Mesenchymal stem cell (in vitro differentiated cells and primary cell): ENCODE measurements around the gene TFDP1.
"Not testable (repeated sequence)": the region's sequence is repeated elsewhere in the genome, so short reads cannot be mapped to it uniquely, and the experiment has no call there.

Source experiments
- DNase-seq: peaks from one replicate; pipeline ENCODE4 v3.0.0-alpha.2; 2013
- H2AFZ ChIP-seq: one replicate; pipeline ENCODE4 v1.6.1; 2013; ENCODE audit warnings: low read depth, mild to moderate bottlenecking, control low read depth, inconsistent platforms, low read length, moderate library complexity
- H2AK5ac ChIP-seq: 2 replicates; pipeline ENCODE4 v1.6.1; 2013; ENCODE audit warnings: low read length, moderate library complexity, mild to moderate bottlenecking, inconsistent platforms; ENCODE audit not compliant: severe bottlenecking
- H2BK120ac ChIP-seq: one replicate; pipeline ENCODE4 v1.6.1; 2013; ENCODE audit warnings: low read depth, mild to moderate bottlenecking, inconsistent platforms, low read length, moderate library complexity
- H2BK12ac ChIP-seq, 2 experiments: one replicate each; pipeline ENCODE4 v1.6.1; 2013; ENCODE audit warnings: inconsistent platforms in 2 of 2, low read length in 2 of 2, mild to moderate bottlenecking in 2 of 2, moderate library complexity in 2 of 2, control low read depth in 1 of 2
- H2BK15ac ChIP-seq: one replicate; pipeline ENCODE4 v1.6.1; 2013; ENCODE audit warnings: mild to moderate bottlenecking, low read depth, inconsistent platforms; ENCODE audit not compliant: poor library complexity, severe bottlenecking
- H2BK5ac ChIP-seq: 2 replicates; pipeline ENCODE4 v1.6.1; 2013; ENCODE audit warnings: low read depth, mild to moderate bottlenecking, low read length, control low read depth, inconsistent platforms; ENCODE audit not compliant: poor library complexity, severe bottlenecking
- H3K14ac ChIP-seq, 2 experiments: one replicate each; pipeline ENCODE4 v1.6.1; 2013; ENCODE audit warnings: inconsistent platforms in 2 of 2, low read length in 2 of 2, control low read depth in 1 of 2, mild to moderate bottlenecking in 1 of 2, moderate library complexity in 1 of 2
- H3K18ac ChIP-seq, 2 experiments: one replicate each; pipeline ENCODE4 v1.6.1; 2013; ENCODE audit warnings: inconsistent platforms in 2 of 2, low read length in 2 of 2, control low read depth in 1 of 2, low read depth in 1 of 2, mild to moderate bottlenecking in 1 of 2
- H3K23ac ChIP-seq, 2 experiments: one replicate each; pipeline ENCODE4 v1.6.1; 2013; ENCODE audit warnings: inconsistent platforms in 2 of 2, low read length in 2 of 2, mild to moderate bottlenecking in 2 of 2, moderate library complexity in 2 of 2, control low read depth in 1 of 2
- H3K27ac ChIP-seq: 2 replicates; pipeline ENCODE4 v1.5.1; 2013; ENCODE audit warnings: mild to moderate bottlenecking, moderate library complexity, low read length, control low read depth, inconsistent platforms; ENCODE audit not compliant: poor library complexity, severe bottlenecking
- H3K27me3 ChIP-seq, 2 experiments: 2 replicates each; pipeline versions ENCODE4 v1.6.1 to v1.7.0; 2013; ENCODE audit warnings: low read length in 2 of 2, mild to moderate bottlenecking in 2 of 2, moderate library complexity in 2 of 2, control low read depth in 1 of 2, inconsistent platforms in 1 of 2; ENCODE audit not compliant: control insufficient read depth in 1 of 2, insufficient read depth in 1 of 2
- H3K36me3 ChIP-seq, 2 experiments: 2 replicates each; pipeline versions ENCODE4 v1.6.1 to v1.7.0; 2013; ENCODE audit warnings: low read length in 2 of 2, control low read depth in 1 of 2, inconsistent platforms in 1 of 2, low read depth in 1 of 2, mild to moderate bottlenecking in 1 of 2; ENCODE audit not compliant: insufficient read depth in 2 of 2, control insufficient read depth in 1 of 2
- H3K4ac ChIP-seq, 2 experiments: one replicate each; pipeline ENCODE4 v1.6.1; 2013; ENCODE audit warnings: inconsistent platforms in 2 of 2, low read length in 2 of 2, mild to moderate bottlenecking in 2 of 2, moderate library complexity in 2 of 2, control low read depth in 1 of 2, low read depth in 1 of 2
- H3K4me1 ChIP-seq: 2 replicates; pipeline ENCODE4 v1.6.1; 2013; ENCODE audit warnings: low read depth, low read length, control low read depth; ENCODE audit not compliant: control insufficient read depth, insufficient read depth
- H3K4me2 ChIP-seq: 2 replicates; pipeline ENCODE4 v1.6.1; 2013; ENCODE audit warnings: low read length, mild to moderate bottlenecking, inconsistent platforms; ENCODE audit not compliant: poor library complexity, severe bottlenecking
- H3K4me3 ChIP-seq, 2 experiments: 2 replicates each; pipeline versions ENCODE4 v1.5.1 to v1.7.0; 2013; ENCODE audit warnings: low read length in 2 of 2, mild to moderate bottlenecking in 2 of 2, control low read depth in 1 of 2, low read depth in 1 of 2; ENCODE audit not compliant: insufficient read depth in 1 of 2
- H3K79me1 ChIP-seq: replicated peaks from 2 replicates; pipeline ENCODE4 v1.6.1; 2013; ENCODE audit warnings: mild to moderate bottlenecking, control low read depth, low read length, inconsistent platforms; ENCODE audit not compliant: poor library complexity, severe bottlenecking
- H3K9ac ChIP-seq: 2 replicates; pipeline ENCODE4 v1.7.0; 2013; ENCODE audit warnings: mild to moderate bottlenecking, low read length, moderate library complexity
- H3K9me3 ChIP-seq: 2 replicates; pipeline ENCODE4 v1.7.0; 2013; ENCODE audit warnings: mild to moderate bottlenecking, low read length; ENCODE audit not compliant: control insufficient read depth
- H4K8ac ChIP-seq: one replicate; pipeline ENCODE4 v1.6.1; 2013; ENCODE audit warnings: inconsistent platforms, mild to moderate bottlenecking, low read length, moderate library complexity
- H4K91ac ChIP-seq: one replicate; pipeline ENCODE4 v1.6.1; 2013; ENCODE audit warnings: mild to moderate bottlenecking, low read length, inconsistent platforms
- WGBS: methylation state at CpG from one replicate; pipeline ENCODE4 v1.1.7; 2013; ENCODE audit warnings: mixed read lengths; 5-methylcytosine and 5-hydroxymethylcytosine counted together

TFDP1 gene

GRCh38 chr13:113591750-113592149 is 7.2 kb downstream of the TFDP1 start:
- H2BK120ac ChIP-seq: no peak overlapping the region
- no peak overlapping the region for H2AK5ac ChIP-seq
- peaks cover 9% of the 10 kb centered on the region for H3K4me1 ChIP-seq
- DNase-seq: no peak
- no peak overlapping the region for H2BK5ac ChIP-seq
- no peak overlapping the region for H2BK15ac ChIP-seq
- H3K18ac ChIP-seq: no peak overlapping the region
- H3K4ac ChIP-seq: no peak overlapping the region
- peaks cover 44 to 68% of the 10 kb centered on the region in 2 experiments for H3K36me3 ChIP-seq
- no peak overlapping the region for H3K9ac ChIP-seq
- no peak overlapping the region for H2AFZ ChIP-seq
- H3K4me3 ChIP-seq: no peak overlapping the region
- H3K27ac ChIP-seq: no peak overlapping the region
- no peaks in the 10 kb centered on the region for H3K27me3 ChIP-seq
- no peaks in the 10 kb centered on the region for H3K9me3 ChIP-seq
- H3K14ac ChIP-seq: no peak overlapping the region
- no peak overlapping the region for H3K4me2 ChIP-seq
- WGBS: 97% methylated on average over 11 of the region's 11 CpGs
- H4K91ac ChIP-seq: no peak overlapping the region
- H4K8ac ChIP-seq: no peak overlapping the region
- H3K79me1 ChIP-seq: peaks cover 24% of the 10 kb centered on the region
- no peak overlapping the region for H3K23ac ChIP-seq
- no peak overlapping the region for H2BK12ac ChIP-seq

GRCh38 chr13:113592571-113592970 is 8.0 kb downstream of the TFDP1 start:
- Histone ChIP-seq H4K91ac (no peak overlapping the region), H3K9ac (no peak overlapping the region), H3K14ac (peak overlapping the region in 1 of 2 experiments; percentile 19), H3K18ac (no peak overlapping the region), H3K27me3 (no peaks in the 10 kb centered on the region), H2AFZ (no peak overlapping the region), H2BK15ac (no peak overlapping the region), H3K23ac (no peak overlapping the region), H3K4me2 (no peak overlapping the region), H2BK5ac (no peak overlapping the region), H3K4ac (no peak overlapping the region), H3K79me1 (peaks cover 21% of the 10 kb centered on the region), H2AK5ac (no peak overlapping the region), H3K9me3 (no peaks in the 10 kb centered on the region), H3K4me3 (no peak overlapping the region), H2BK12ac (no peak overlapping the region), H2BK120ac (no peak overlapping the region), H4K8ac (no peak overlapping the region), H3K27ac (no peak overlapping the region), H3K36me3 (peaks cover 43 to 68% of the 10 kb centered on the region in 2 experiments), H3K4me1 (peaks cover 5% of the 10 kb centered on the region)
- 100% methylated on average over 5 of the region's 5 CpGs for WGBS
- no peak for DNase-seq

- DNase-seq, H2BK12ac ChIP-seq, H3K14ac ChIP-seq, H2AFZ ChIP-seq, H3K4me3 ChIP-seq, H3K9me3 ChIP-seq, H3K23ac ChIP-seq, H2BK120ac ChIP-seq, H3K18ac ChIP-seq, H3K27ac ChIP-seq, H3K27me3 ChIP-seq, H4K8ac ChIP-seq, H4K91ac ChIP-seq, H3K9ac ChIP-seq, H3K4ac ChIP-seq, H2AK5ac ChIP-seq, H2BK15ac ChIP-seq, H3K4me2 ChIP-seq, H2BK5ac ChIP-seq, H3K4me1 ChIP-seq: not testable (repeated sequence)
- 99% methylated on average over 15 of the region's 21 CpGs for WGBS
- H3K79me1 ChIP-seq: peaks cover 23% of the 10 kb centered on the region
- H3K36me3 ChIP-seq: peaks cover 44 to 66% of the 10 kb centered on the region in 2 experiments
Observed at GRCh38 chr13:113594066-113594821, 9.7 kb downstream of the TFDP1 start.

GRCh38 chr13:113595131-113595530 is 10.6 kb downstream of the TFDP1 start:
- no peak overlapping the region for H3K9ac ChIP-seq
- no peak overlapping the region for H2AK5ac ChIP-seq
- peaks cover 30% of the 10 kb centered on the region for H3K79me1 ChIP-seq
- H4K8ac ChIP-seq: no peak overlapping the region
- H3K27ac ChIP-seq: no peak overlapping the region
- H3K4ac ChIP-seq: no peak overlapping the region
- no peak overlapping the region for H2BK120ac ChIP-seq
- no peak for DNase-seq
- H2BK15ac ChIP-seq: no peak overlapping the region
- no peak overlapping the region for H3K23ac ChIP-seq
- no peaks in the 10 kb centered on the region for H3K9me3 ChIP-seq
- H3K18ac ChIP-seq: no peak overlapping the region
- no peak overlapping the region for H3K4me3 ChIP-seq
- H3K36me3 ChIP-seq: peaks cover 44 to 66% of the 10 kb centered on the region in 2 experiments
- H3K4me1 ChIP-seq: peaks cover 2% of the 10 kb centered on the region
- H3K4me2 ChIP-seq: no peak overlapping the region
- H4K91ac ChIP-seq: no peak overlapping the region
- no peak overlapping the region for H3K14ac ChIP-seq
- H2BK12ac ChIP-seq: peak overlapping the region in 1 of 2 experiments; percentile 11
- H3K27me3 ChIP-seq: no peaks in the 10 kb centered on the region
- no peak overlapping the region for H2AFZ ChIP-seq
- H2BK5ac ChIP-seq: no peak overlapping the region
- 96% methylated on average over 6 of the region's 8 CpGs for WGBS
